ENCODE results near the gene TLX1. TPM values are rescaled to one million over a fixed set of nuclear protein-coding genes. Genes with fewer than 3 reads are reported as not detected.
A peak's percentile ranks its signal among the peaks of the same experiment; 100 is the strongest.

Gene TLX1
- total and polyA plus RNA-seq, 12 donors, result 0.03 to 0.74 (median 0.27) TPM; not detected in 9

DNA sequence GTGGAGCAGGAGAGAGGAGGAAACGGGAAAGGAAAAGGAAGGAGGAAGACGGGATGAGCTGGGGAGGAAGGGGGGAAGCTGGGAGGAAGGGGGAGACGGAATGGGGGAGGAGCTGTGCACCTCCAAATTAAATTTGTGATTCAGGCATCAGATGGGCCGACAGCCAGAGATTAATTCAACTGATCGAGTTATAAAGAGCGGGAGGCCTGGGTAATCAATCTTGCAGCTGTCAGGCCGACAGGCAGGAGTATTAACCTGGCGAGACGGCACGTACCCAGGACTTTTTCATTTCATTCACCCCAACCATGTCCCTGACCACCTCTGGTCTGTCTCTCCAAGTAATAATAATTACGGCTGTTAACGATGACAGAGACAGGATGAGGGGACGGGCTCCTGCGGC is 43.1 kb upstream of the TLX1 start:
- Histone ChIP-seq H3K4me3 (no peak overlapping the region), H3K36me3 (no peaks in the 10 kb centered on the region), H3K27ac (no peak overlapping the region), H3K9me3 (no peaks in the 10 kb centered on the region), H3K27me3 (peaks cover 0 to 100% (median 83%) of the 10 kb centered on the region in 7 donors), H3K4me1 (no peaks in the 10 kb centered on the region)
- ATAC-seq (no peak), DNase-seq (no peak)
- 42 to 53% methylated on average over 14 of the region's 14 CpGs for WGBS, 2 donors
- TF ChIP-seq, protein P1, sequence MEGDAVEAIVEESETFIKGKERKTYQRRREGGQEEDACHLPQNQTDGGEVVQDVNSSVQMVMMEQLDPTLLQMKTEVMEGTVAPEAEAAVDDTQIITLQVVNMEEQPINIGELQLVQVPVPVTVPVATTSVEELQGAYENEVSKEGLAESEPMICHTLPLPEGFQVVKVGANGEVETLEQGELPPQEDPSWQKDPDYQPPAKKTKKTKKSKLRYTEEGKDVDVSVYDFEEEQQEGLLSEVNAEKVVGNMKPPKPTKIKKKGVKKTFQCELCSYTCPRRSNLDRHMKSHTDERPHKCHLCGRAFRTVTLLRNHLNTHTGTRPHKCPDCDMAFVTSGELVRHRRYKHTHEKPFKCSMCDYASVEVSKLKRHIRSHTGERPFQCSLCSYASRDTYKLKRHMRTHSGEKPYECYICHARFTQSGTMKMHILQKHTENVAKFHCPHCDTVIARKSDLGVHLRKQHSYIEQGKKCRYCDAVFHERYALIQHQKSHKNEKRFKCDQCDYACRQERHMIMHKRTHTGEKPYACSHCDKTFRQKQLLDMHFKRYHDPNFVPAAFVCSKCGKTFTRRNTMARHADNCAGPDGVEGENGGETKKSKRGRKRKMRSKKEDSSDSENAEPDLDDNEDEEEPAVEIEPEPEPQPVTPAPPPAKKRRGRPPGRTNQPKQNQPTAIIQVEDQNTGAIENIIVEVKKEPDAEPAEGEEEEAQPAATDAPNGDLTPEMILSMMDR (IDR thresholded peaks at IDR 0.05), result no peak
- intact Hi-C loops (cut with DNase I), result no loop called here

DNA sequence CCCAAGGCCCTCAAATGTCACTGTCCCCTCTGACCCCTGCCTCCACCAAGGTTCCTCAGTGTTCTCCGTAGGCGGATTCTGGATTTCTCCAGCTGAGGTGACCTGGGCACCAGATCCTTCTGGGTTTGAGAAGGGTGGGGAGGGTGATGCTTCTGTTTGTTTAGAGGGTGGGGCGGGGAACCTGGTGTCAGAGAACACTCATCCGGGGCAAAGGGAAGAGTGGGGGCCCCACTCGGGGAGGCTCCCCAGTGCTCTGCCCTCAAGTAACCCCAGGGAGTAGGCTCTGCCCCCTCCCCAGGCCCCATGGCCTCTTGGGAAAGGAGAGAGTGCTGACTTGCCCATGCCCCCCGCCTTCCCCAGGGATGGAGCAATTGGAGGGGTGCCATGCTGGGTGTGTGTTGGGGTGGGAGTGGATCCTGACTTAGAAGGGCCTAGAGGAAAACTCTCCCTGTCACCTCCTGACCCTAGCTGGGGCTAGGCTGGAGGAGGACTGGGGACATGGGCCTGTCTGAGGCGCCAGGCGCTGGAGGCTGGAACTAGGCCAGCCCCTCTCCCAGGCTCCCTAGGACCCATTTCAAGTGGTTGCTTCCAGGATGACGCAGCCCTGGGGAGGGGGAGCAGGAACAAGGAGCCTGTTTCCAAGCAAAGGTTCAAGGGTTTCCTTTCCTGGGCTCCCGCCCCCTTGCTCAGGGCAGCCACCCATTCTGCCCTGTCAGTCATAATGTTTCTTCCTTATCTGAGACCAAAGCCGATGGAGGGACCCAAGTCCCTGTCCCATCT is 41.4 kb upstream of the TLX1 start:
- Histone ChIP-seq H3K9me3 (no peaks in the 10 kb centered on the region), H3K27me3 (peaks cover 0 to 99% (median 85%) of the 10 kb centered on the region in 7 donors), H3K4me1 (no peaks in the 10 kb centered on the region), H3K36me3 (no peaks in the 10 kb centered on the region), H3K27ac (no peak overlapping the region), H3K4me3 (no peak overlapping the region)
- DNase-seq (no peak), ATAC-seq (peak in 1 of 8 donors; percentile 16)
- TF ChIP-seq, protein P1 (IDR thresholded peaks at IDR 0.05), result no peak
- 68 to 71% methylated on average over 10 to 11 of the region's 11 CpGs for WGBS, 2 donors
- intact Hi-C loops (cut with DNase I), result no loop called here

DNA sequence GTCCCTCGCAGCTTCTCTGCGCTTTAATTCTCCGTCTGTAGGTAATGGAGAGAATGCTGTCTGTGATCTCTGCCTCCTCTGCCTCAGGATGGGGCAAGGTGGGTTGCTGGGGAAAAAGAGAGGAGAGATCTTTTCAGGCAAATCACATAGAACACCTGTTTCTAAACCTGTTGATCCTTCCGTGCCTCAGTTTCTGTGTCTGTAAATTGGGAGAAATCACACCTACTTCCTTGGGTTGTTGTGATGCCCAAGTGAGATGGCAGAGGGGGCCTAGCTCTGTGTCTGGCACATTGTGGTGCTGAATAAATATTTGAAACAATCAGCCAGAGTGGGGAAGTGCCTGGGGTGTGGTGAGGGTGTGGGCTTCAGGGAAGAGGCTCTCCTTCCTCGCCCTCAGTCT is 40.5 kb upstream of the TLX1 start:
- no peak overlapping the region for H3K4me3 ChIP-seq
- TF ChIP-seq, protein P1 (IDR thresholded peaks at IDR 0.05), result no peak
- no peaks in the 10 kb centered on the region for H3K36me3 ChIP-seq
- no peak for ATAC-seq
- no peak overlapping the region for H3K27ac ChIP-seq
- no peaks in the 10 kb centered on the region for H3K9me3 ChIP-seq
- 92 to 93% methylated on average over 5 of the region's 5 CpGs for WGBS, 2 donors
- DNase-seq, result no peak
- H3K4me1 ChIP-seq, result no peaks in the 10 kb centered on the region
- intact Hi-C loops (cut with DNase I), result no loop called here
- H3K27me3 ChIP-seq, result peaks cover 0 to 99% (median 88%) of the 10 kb centered on the region in 7 donors

DNA sequence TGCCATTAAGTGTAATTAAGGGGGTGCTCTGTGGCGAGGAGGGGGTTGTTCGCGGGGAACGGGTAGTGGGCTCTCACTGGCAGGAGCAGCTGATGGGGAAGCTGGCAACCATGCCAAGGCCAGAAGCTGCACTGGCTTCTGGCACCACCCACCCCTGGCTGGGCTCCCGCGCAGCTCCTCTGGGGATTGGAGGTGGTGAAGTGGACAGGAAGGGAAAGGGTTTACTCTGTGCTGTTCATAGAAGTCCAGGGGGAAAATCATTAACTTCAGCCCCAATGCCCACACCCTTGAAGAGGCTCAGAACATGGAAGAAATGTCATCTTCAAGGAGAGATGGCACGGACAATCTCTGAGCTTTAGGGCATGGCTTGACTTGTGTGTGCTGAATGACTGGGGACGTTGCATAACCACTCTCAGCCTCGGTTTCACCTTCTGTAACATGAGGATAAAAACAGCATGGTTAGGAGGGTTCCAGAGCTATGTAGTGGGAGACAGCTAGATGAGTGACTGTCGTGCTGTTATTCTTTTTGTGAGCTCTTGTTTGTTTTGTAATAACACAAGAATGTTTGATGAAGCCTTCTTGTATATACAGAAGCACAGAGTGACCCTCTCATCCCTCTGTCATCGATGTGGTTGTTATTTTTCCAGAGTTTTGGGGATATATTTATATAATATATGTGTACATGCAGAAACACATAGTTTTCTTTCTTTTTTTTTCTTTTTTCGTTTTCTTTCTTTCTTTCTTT is 39.4 kb upstream of the TLX1 start:
- H3K4me1 ChIP-seq, result no peaks in the 10 kb centered on the region
- H3K9me3 ChIP-seq, result no peaks in the 10 kb centered on the region
- no peak for DNase-seq
- intact Hi-C loops (cut with DNase I), result loop anchor here in 1 of 10 donors (2.0 kb wide), 1 partner anchor 51 kb away; no protein-coding TSS in a partner anchor
- peaks cover 0 to 99% (median 94%) of the 10 kb centered on the region in 7 donors for H3K27me3 ChIP-seq
- 69 to 72% methylated on average over 12 of the region's 12 CpGs for WGBS, 2 donors
- H3K27ac ChIP-seq, result no peak overlapping the region
- H3K36me3 ChIP-seq, result no peaks in the 10 kb centered on the region
- H3K4me3 ChIP-seq, result no peak overlapping the region
- TF ChIP-seq, protein P1 (IDR thresholded peaks at IDR 0.05), result no peak
- ATAC-seq, result no peak

All from heart right ventricle (tissue), 16 donors.